Measurements from ENCODE around the gene MCTP1.

DNA sequence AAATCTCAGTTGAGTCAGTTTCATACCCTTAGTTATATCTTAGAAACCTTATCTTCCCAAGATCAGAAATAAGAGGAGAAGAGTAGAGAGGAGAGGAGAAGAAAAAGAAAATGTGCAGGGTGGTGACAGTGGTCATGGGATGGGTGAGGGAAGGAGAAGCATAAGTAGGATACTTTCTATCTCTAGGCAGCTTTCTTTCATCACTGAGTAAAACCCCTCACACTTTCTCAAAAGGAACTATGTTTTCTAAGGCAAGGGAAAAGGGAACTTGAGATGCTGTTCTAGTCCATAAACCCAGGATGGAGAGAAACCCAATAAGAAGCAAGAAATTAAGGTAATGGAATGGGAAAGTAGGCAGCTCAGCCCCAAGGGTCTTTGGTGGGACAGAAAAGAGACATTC, 225.3 kb downstream of the MCTP1 start:
- TF ChIP-seq BRD4 (CRISPR knock-in tag; IDR thresholded peaks at IDR 0.05): no peak
- TF ChIP-seq EZH2 (conservative IDR thresholded peaks at IDR 0.05; ENCODE audit: low read depth, low read length): no peak
- TF ChIP-seq YY1 (IDR thresholded peaks at IDR 0.05; ENCODE audit: insufficient read depth, insufficient replicate concordance, low read depth, low read length): no peak
- TF ChIP-seq ZNF30 (CRISPR knock-in tag; IDR thresholded peaks at IDR 0.05): no peak
- TF ChIP-seq ZNF572 (CRISPR knock-in tag; IDR thresholded peaks at IDR 0.05): no peak
- TF ChIP-seq NFE2L1 (CRISPR knock-in tag; IDR thresholded peaks at IDR 0.05; ENCODE audit: borderline replicate concordance): no peak
- TF ChIP-seq CBX2 (IDR thresholded peaks at IDR 0.05; ENCODE audit: low read depth, low read length): no peak
- no peak for TF ChIP-seq CBX2 (CRISPR knock-in tag; IDR thresholded peaks at IDR 0.05; ENCODE audit: low read depth)
